Measurements from ENCODE around the gene NUDT4B. TPM values are rescaled to one million over a fixed set of nuclear protein-coding genes. Genes with fewer than 3 reads are reported as not detected.
A peak's percentile ranks its signal among the peaks of the same experiment; 100 is the strongest.
"Not testable (repeated sequence)": the region's sequence is repeated elsewhere in the genome, so short reads cannot be mapped to it uniquely, and the experiment has no call there.

NUDT4B gene
- total RNA-seq, 2 donors from 2014 or later: 0.74 TPM; not detected in 1

DNA sequence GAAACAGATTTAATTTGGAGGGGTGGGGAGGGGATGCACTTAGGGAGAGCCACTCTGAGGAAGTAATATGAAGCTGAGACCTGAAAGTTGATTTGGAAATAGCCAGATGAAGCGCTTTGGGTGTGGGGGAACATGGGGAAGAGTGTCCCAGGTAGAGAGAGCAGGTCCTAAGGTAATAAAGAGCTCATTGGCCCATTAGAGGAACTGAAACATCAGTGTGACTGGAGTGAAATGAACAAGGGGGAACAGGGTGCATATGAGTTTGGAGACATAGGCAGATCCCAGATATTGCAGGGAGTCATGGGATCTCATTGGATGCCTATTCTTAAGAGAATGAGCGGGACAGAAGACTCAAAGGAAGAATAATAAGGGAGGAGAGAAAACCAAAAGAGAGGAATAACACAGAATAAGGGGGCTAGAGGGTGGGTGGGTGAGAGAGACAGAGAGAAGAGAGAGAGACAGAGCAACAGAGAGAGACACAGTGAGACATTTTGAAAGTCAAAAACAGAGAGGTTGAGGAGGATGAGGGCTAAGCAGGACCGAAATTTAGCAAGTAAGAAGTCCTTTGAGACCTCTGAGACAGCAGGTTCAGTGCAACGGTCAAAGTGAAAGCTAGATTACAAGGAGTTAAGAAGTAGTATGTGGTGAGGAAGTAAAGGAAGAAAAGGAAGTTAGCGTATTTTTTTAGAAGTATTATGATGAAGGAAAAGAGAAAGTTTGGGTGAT is 14.8 kb upstream of the NUDT4B start:
- DNase-seq; intact Hi-C loops (cut with DNase I); ATAC-seq: not testable (repeated sequence)

DNA sequence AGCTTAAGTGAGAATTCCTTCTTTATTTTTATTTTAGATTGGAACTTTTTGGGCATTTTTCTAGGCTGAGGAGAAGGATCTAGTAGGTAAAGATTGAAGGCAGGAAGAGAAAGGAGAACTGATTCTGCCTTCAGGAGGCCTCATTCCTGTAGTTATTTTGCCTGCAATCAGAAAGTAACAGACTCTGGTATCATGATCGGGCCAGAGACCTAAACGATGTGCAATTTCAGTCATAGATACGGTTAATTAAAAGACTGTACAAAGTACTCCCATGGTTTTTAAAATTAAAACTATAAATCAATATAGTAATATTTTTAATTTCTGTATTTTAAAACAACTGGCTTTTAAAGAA is 14.3 kb upstream of the NUDT4B start:
- ATAC-seq; DNase-seq; intact Hi-C loops (cut with DNase I): not testable (repeated sequence)

- peak; percentile 57 to 82 for ATAC-seq
- intact Hi-C loops (cut with DNase I); DNase-seq: not testable (repeated sequence)
Observed at GRCh38 chr1:148735538-148735937, 13.0 kb upstream of the NUDT4B start.

DNA sequence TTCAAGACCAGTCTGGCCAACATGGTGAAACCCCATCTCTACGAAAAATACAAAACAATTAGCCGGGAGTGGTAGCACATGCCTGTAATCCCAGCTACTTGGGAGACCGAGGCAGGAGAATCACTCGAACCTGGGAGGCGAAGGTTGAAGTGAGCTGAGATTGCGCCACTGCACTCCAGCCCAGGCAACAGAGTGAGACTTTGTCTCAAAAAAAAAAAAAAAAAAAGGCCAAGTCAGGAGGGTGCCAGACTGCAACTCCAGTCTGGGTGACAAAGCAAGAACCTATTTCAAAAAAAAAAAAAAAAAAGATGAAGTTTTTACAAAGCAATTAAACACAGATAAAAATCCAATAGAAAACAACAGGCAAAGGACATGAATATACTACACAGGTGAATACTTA is 9.9 kb upstream of the NUDT4B start:
- ATAC-seq; DNase-seq; intact Hi-C loops (cut with DNase I): not testable (repeated sequence)

DNA sequence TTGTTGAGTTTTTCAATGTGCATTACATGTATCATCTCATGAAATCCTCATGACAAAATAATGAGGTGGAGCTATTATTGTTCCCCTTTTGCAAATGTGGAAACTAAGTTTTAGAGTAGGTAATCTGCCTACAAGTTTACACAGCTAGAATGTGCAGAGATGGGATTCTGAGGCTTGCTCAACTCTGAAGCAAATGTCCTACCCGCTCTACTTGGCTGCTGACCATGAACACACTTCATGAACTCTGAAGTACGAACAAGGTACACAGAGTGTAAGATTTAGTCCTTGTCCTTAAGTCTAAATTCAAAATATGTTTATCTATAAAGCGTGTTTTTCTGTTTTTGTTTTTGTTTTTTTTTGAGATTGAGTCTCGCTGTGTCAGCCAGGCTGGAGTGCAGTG is 5.4 kb upstream of the NUDT4B start:
- ATAC-seq; DNase-seq; intact Hi-C loops (cut with DNase I): not testable (repeated sequence)

GRCh38 chr1:148743726-148744720 is 4.6 kb upstream of the NUDT4B start:
- intact Hi-C loops (cut with DNase I); DNase-seq: not testable (repeated sequence)
- ATAC-seq: peak; percentile 54 to 71

DNA sequence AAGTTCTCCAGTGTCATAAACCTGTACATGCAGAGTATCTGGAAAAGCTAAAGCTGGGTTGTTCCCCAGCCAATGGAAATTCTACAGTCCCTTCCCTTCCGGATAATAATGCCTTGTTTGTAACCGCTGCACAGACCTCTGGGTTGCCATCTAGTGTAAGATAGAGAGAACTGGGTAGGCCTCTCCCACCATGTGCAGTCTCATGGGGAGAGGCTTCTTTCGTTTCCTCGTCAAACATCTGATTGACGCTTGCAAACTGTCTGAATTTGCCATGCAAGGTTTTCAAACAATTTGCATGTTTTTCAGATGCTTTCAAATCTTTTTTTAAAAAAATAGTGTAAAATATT is 734 bp downstream of the NUDT4B start:
- DNase-seq; intact Hi-C loops (cut with DNase I): not testable (repeated sequence)
- peak; percentile 96 to 97 for ATAC-seq

DNA sequence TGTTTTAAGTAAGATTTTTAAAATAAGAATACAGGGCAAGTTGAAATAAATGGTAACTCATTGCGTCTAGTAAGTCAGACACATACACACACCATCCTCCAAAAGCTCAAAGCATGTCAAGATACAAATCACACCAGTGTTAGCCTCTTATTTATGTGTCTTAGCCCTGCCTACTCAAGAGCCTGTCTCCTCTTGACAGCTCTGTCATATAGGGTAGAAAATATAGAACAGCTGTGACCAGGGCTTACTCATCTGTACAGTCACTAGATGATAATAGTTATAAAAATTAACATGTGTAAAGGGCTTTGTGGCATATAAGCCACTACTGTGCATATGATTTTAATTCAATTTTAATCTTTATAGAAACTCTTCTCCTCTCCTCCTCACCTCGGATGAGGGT is 7.7 kb downstream of the NUDT4B start:
- ATAC-seq; intact Hi-C loops (cut with DNase I); DNase-seq: not testable (repeated sequence)

- intact Hi-C loops (cut with DNase I); DNase-seq: not testable (repeated sequence)
- peak; percentile 41 to 52 for ATAC-seq
Observed at GRCh38 chr1:148757446-148757845, 8.9 kb downstream of the NUDT4B start.

DNA sequence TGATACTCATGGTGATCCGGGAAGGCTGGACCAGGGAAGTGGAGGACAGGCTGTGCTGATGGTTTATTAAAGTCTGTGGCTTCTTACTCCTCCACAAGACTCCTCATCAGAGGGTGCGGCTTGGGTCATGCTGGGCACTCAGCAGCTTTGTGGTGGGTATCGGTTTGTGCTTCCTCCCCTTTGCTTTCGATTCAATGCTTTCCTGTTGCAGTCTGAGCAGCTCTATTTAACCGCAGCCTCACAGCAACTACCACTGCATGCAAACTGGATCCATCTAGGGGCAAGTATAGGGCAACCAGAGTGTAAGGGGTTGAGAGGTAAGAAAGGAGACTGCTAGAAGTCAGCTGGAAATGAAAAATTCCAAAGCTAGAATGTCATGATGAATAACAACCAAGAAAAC is 9.8 kb downstream of the NUDT4B start:
- intact Hi-C loops (cut with DNase I): not testable (repeated sequence)
- ATAC-seq: peak; percentile 67 to 71

DNA sequence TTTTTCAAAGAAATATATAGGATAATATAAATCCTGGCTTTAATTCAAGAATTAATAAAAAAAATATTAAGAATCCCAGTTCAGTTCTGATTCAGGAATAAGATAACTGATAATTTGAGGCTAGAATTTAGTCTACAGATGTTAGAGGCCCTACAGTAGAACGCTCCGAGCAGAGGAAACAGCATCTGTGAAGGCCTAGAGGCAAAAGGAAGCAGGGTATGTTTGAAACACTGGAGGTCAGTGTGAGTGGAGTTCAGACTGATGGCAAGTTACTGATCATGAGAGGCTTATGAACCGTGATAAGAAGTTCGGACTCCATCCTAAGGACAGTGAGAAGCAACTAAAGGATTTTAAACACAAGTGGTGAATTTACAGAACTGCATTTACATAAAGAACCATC is 10.4 kb downstream of the NUDT4B start:
- ATAC-seq: peak in 1 of 2 donors; percentile 52
- intact Hi-C loops (cut with DNase I); DNase-seq: not testable (repeated sequence)

More for the DNA sequence above, 9.8 kb downstream of the NUDT4B start:
- not testable (repeated sequence) for DNase-seq

- peak; percentile 31 for DNase-seq
- ATAC-seq: peak in 1 of 2 donors; percentile 5
- intact Hi-C loops (cut with DNase I): not testable (repeated sequence)
Observed at GRCh38 chr1:148759749-148760148, 11.2 kb downstream of the NUDT4B start.

DNA sequence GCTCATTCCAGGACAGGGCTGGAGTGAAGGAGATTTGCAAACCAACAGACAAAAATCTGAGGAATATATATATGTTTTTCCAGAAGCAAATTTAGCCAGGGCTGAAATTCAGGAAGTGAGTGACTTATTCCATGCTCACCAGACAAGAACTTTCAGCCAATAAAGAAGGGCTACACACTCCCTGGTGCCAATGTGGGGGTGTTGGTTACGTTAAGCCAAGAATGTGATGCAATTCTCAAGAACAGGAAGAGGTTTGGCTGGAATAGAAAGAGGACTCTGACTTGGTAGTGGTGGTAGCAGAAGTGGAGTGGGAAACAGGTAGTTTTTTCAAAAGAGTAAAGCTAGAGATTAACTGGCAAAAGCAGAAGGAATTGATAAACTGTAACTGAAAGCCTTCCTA is 11.6 kb downstream of the NUDT4B start:
- intact Hi-C loops (cut with DNase I); DNase-seq: not testable (repeated sequence)
- peak; percentile 78 to 88 for ATAC-seq

DNA sequence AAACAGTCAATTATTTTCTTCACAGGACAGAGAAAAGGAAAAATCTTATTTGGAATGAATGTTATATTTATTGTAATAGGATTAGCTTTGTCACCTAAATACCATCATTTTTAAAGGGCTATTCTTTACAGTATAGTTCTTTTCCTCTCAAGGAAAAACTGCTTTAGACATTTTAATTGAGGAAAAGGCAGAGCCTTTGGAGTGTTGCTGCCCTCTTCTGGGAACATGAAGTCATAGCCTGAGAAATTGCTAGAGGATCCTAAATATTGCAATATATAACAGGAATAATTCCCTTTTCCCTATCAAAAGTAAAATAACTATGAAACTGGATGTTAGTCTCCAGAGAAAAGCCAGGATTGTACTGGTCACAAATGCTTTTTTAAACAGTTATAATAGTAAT is 12.8 kb downstream of the NUDT4B start:
- intact Hi-C loops (cut with DNase I); DNase-seq: not testable (repeated sequence)
- ATAC-seq: peak; percentile 12 to 53

- ATAC-seq; DNase-seq; intact Hi-C loops (cut with DNase I): not testable (repeated sequence)
Observed at GRCh38 chr1:148765238-148766019, 16.9 kb downstream of the NUDT4B start.

- not testable (repeated sequence) for DNase-seq, ATAC-seq
Observed at GRCh38 chr1:148768541-148768940, 20.0 kb downstream of the NUDT4B start.

DNA sequence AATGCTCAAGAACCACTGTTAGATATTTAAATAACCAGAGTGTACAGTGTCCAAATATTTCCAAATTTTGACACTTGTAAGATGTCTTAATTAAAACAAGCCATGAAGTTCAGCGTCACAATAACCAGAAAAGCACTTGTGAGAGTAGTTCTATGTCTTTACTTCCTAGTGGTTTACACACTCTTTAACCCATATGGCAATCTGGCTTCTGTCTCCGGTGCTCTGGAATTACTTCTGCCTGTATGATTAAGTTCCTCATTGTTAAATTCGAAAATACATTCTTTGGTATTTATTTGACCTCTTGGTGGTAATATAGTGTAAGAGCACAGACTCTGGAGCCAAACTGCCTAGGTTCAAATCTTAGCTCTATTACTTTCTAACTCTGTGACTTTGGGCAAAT is 20.9 kb downstream of the NUDT4B start:
- DNase-seq; intact Hi-C loops (cut with DNase I); ATAC-seq: not testable (repeated sequence)

More at GRCh38 chr1:148768541-148768940, 20.0 kb downstream of the NUDT4B start:
- intact Hi-C loops (cut with DNase I): not testable (repeated sequence)

GRCh38 chr1:148773690-148774089 is 25.1 kb downstream of the NUDT4B start:
- intact Hi-C loops (cut with DNase I); DNase-seq: not testable (repeated sequence)
- peak; percentile 87 to 89 for ATAC-seq

DNA sequence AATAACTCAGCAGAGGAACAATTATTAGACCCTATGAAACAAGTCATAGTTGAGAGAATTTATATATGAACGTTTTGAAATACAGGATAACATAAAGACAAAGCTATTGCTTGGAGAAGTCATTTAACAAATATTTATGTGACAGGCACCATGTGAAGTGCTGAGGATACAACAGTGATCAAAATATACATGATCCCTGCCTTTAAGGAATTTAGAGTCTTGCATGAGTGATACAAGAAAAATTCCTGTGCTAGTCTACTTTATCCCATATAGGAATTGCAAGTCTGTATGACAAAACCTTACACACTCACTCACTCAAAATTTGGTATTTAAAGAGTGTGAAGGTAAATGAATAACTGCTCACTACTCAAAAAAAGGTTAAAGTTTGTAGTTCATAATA is 25.5 kb downstream of the NUDT4B start:
- ATAC-seq; intact Hi-C loops (cut with DNase I); DNase-seq: not testable (repeated sequence)

Measured in left cardiac atrium (tissue), 4 donors.